ENCODE data around the gene NEU3. TPM values are rescaled to one million over a fixed set of nuclear protein-coding genes. Genes with fewer than 3 reads are reported as not detected.

The NEU3 gene
- total and polyA plus RNA-seq, 3 experiments from 2014 or later, result 2.1 to 12.7 (median 12.7) TPM

Other genes with a start within 250 kb of the NEU3 start
- gene RNF169, start 240.1 kb upstream of the NEU3 start, total RNA-seq, result 10 to 100 TPM; 13.4 to 13.6 TPM
- gene RNF169, start 240.1 kb upstream of the NEU3 start, polyA plus RNA-seq, result 2.3 TPM
- gene XRRA1, start 39.8 kb upstream of the NEU3 start, total RNA-seq, result 10 to 100 TPM; 28.4 to 32.9 TPM
- 7.1 TPM for gene XRRA1, start 39.8 kb upstream of the NEU3 start, polyA plus RNA-seq
- gene SPCS2, start 39.7 kb upstream of the NEU3 start, total RNA-seq, result 100 to 1,000 TPM; 150 to 151 TPM
- gene SPCS2, start 39.7 kb upstream of the NEU3 start, polyA plus RNA-seq, result 273 TPM
- gene OR2AT4, start 107.9 kb downstream of the NEU3 start, total RNA-seq, result not detected
- not detected for gene OR2AT4, start 107.9 kb downstream of the NEU3 start, polyA plus RNA-seq
- 1 to 10 TPM in 1 of 2 experiments, under 1 TPM in 1; 0.98 to 1.3 TPM for gene SLCO2B1, start 162.2 kb downstream of the NEU3 start, total RNA-seq
- not detected for gene SLCO2B1, start 162.2 kb downstream of the NEU3 start, polyA plus RNA-seq

All from CD8-positive, alpha-beta memory T cell (primary cell).